Left lung (tissue), 10 donors: ENCODE measurements around the gene TXLNG. TPM values are rescaled to one million over a fixed set of nuclear protein-coding genes. Genes with fewer than 3 reads are reported as not detected.

Experiments
- ATAC-seq: fragments of 200-7000 bp; cut with Tn5 transposase; one replicate; pipeline ENCODE4 v1.9.1; 2020; ENCODE audit warnings: moderate library complexity
- DNase-seq, 4 donors: peaks; one replicate each; pipeline ENCODE4 v3.0.0-alpha.2; 2013 to 2020
- H3K27ac ChIP-seq, 2 donors: fragments of 200-600 bp; sonication (generic) in 1 of 2; one replicate each; pipeline versions ENCODE4 v1.5.0 to v1.8.0; 2020 to 2021
- H3K27me3 ChIP-seq, 2 donors: fragments of 200-600 bp; sonication (generic) in 1 of 2; one replicate each; pipeline versions ENCODE4 v1.5.0 to v1.8.0; 2020 to 2021
- H3K36me3 ChIP-seq, 2 donors: fragments of 200-600 bp; sonication (generic) in 1 of 2; one replicate each; pipeline versions ENCODE4 v1.5.0 to v1.8.0; 2020 to 2021
- H3K4me1 ChIP-seq, 2 donors: fragments of 200-600 bp; one replicate each; pipeline ENCODE4 v1.8.0; 2021
- H3K4me3 ChIP-seq, 2 donors: fragments of 200-600 bp; sonication (generic) in 1 of 2; one replicate each; pipeline versions ENCODE4 v1.5.0 to v1.8.0; 2020 to 2021; ENCODE audit warnings: mild to moderate bottlenecking in 1 of 2
- H3K9me3 ChIP-seq, 2 donors: fragments of 200-600 bp; sonication (generic) in 1 of 2; one replicate each; pipeline versions ENCODE4 v1.5.0 to v1.8.0; 2020 to 2021
- CTCF ChIP-seq, 2 donors: fragments of 200-600 bp; sonication (generic) in 1 of 2; IDR thresholded peaks; one replicate each; pipeline versions ENCODE4 v1.5.0 to v1.8.0; 2021; ENCODE audit warnings: antibody characterized with exemption in 2 of 2
- intact Hi-C, 2 donors: fragments of 100-400 bp; cut with DNase I; formaldehyde crosslinking; loops; one replicate each; pipeline versions ENCODE4 v1.11.2 to v1.14.2; 2022
- polyA plus RNA-seq, 6 donors: library from polyadenylated mRNA; unstranded; fragments of 120-200 nt; gene quantifications; one replicate each; pipeline ENCODE4 v1.2.1, GENCODE V29; 2013; ENCODE audit not compliant: insufficient read length in 6 of 6
- total RNA-seq, 2 donors: library from RNA; stranded (reverse); fragmentation: NEBNext Ultra II Directional; extraction: Animal tissue kit (Norgen Biotek cat#: 25700); gene quantifications; one replicate each; pipeline ENCODE4 v1.2.1, GENCODE V29; 2021
- donor health status: DM: no; HTN: yes; CAD: no.
- donor health status: DM: no; HTN: no; CAD: no.

Gene TXLNG
- total and polyA plus RNA-seq, 8 donors = 9.6 to 18.2 (median 15.7) TPM

GRCh38 chrX:16836371-16836770 lies 50.1 kb downstream of the TXLNG start:
- Histone ChIP-seq H3K4me3 (no peak overlapping the region), H3K9me3 (no peaks in the 10 kb centered on the region), H3K36me3 (peaks cover 0 to 54% of the 10 kb centered on the region in 2 donors), H3K27me3 (no peaks in the 10 kb centered on the region), H3K27ac (no peak overlapping the region), H3K4me1 (no peaks in the 10 kb centered on the region)
- TF ChIP-seq CTCF (IDR thresholded peaks at IDR 0.05) = peak in 1 of 2 donors; percentile 32
- peak in 1 of 4 donors; percentile 19 for DNase-seq
- intact Hi-C loops = no loop called here
- peak; percentile 58 for ATAC-seq

GRCh38 chrX:16838202-16839066 lies 52.2 kb downstream of the TXLNG start:
- ATAC-seq = no peak
- no peak for TF ChIP-seq CTCF (IDR thresholded peaks at IDR 0.05)
- Histone ChIP-seq H3K27me3 (no peaks in the 10 kb centered on the region), H3K4me3 (no peak overlapping the region), H3K27ac (no peak overlapping the region), H3K9me3 (no peaks in the 10 kb centered on the region), H3K4me1 (no peaks in the 10 kb centered on the region), H3K36me3 (peaks cover 0 to 45% of the 10 kb centered on the region in 2 donors)
- intact Hi-C loops = no loop called here
- no peak for DNase-seq

- H3K9me3 ChIP-seq = no peaks in the 10 kb centered on the region
- ATAC-seq (no peak), DNase-seq (no peak)
- no peak overlapping the region for H3K27ac ChIP-seq
- H3K4me3 ChIP-seq = no peak overlapping the region
- intact Hi-C loops = no loop called here
- H3K27me3 ChIP-seq = no peaks in the 10 kb centered on the region
- H3K4me1 ChIP-seq = no peaks in the 10 kb centered on the region
- peaks cover 0 to 44% of the 10 kb centered on the region in 2 donors for H3K36me3 ChIP-seq
- TF ChIP-seq CTCF (IDR thresholded peaks at IDR 0.05) = no peak
These were observed 53.1 kb downstream of the TXLNG start for GRCh38 chrX:16839219-16839851.

GRCh38 chrX:16839852-16840460 lies 53.7 kb downstream of the TXLNG start:
- Histone ChIP-seq H3K9me3 (no peaks in the 10 kb centered on the region), H3K27ac (no peak overlapping the region), H3K27me3 (no peaks in the 10 kb centered on the region), H3K36me3 (peaks cover 0 to 44% of the 10 kb centered on the region in 2 donors), H3K4me1 (no peaks in the 10 kb centered on the region), H3K4me3 (no peak overlapping the region)
- DNase-seq (no peak), ATAC-seq (peak; percentile 27)
- intact Hi-C loops = no loop called here
- TF ChIP-seq CTCF (IDR thresholded peaks at IDR 0.05) = no peak

GRCh38 chrX:16842684-16843083 lies 56.4 kb downstream of the TXLNG start:
- no peak overlapping the region for H3K4me3 ChIP-seq
- ATAC-seq = no peak
- peaks cover 0 to 63% of the 10 kb centered on the region in 2 donors for H3K36me3 ChIP-seq
- no peak for DNase-seq
- no peaks in the 10 kb centered on the region for H3K27me3 ChIP-seq
- H3K9me3 ChIP-seq = no peaks in the 10 kb centered on the region
- intact Hi-C loops = no loop called here
- H3K27ac ChIP-seq = no peak overlapping the region
- TF ChIP-seq CTCF (IDR thresholded peaks at IDR 0.05) = no peak
- H3K4me1 ChIP-seq = no peaks in the 10 kb centered on the region
